PC-9 (cell line): ENCODE measurements around the gene NRSN2.

Source experiments
- CTCF ChIP-seq: fragments of 200-600 bp; sonication (generic); conservative IDR thresholded peaks from 2 replicates; pipeline ENCODE4 v1.6.1; 2017; ENCODE audit warnings: mixed run types, antibody characterized with exemption, mild to moderate bottlenecking, moderate library complexity
- EZH2 ChIP-seq: fragments of 200-600 bp; sonication (generic); IDR thresholded peaks from 2 replicates; pipeline ENCODE4 v1.8.0; 2017; ENCODE audit warnings: antibody characterized with exemption, low read depth

DNA sequence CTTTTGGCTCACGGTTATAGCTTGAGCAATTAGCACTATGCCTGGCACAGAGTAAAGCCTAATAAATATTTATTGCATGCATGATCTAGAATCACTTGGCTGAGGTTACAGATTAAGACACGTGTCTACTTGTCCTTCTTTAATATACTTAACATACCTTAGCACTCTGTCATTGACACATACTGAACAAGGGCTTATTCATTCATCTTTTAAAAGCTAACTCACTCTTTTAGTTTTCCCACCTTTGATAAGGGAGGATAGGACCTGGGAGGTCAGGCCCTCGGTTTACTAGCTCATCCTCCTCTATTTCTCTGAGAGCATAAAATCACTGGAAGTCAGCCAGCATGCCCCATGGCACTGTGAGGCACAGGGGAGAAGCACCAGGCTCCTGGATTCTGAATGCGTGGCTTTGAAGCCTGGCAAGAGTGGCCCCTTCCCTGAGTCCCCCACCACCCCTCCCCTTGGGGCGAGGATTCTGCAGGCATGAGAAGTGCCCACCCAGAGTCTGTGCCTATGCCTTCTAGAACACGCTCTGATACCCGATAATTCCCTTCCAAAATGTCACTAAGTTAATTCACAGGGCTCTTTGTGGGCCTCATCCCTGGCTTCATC, 38.4 kb upstream of the NRSN2 start:
- TF ChIP-seq CTCF: no peak
- TF ChIP-seq EZH2: no peak
